HL-60 (cell line): ENCODE results near the gene DNAJB6.

ENCODE experiments used
- POLR2AphosphoS5 ChIP-seq: IDR thresholded peaks from 2 replicates; pipeline ENCODE4 v1.6.1; 2012; ENCODE audit warnings: low read depth
- TF ChIP-seq, protein P1 (sequence below): IDR thresholded peaks from one replicate; pipeline ENCODE4 v1.5.1; 2011; ENCODE audit warnings: low read length, control low read depth, inconsistent platforms; ENCODE audit not compliant: insufficient read depth

DNA sequence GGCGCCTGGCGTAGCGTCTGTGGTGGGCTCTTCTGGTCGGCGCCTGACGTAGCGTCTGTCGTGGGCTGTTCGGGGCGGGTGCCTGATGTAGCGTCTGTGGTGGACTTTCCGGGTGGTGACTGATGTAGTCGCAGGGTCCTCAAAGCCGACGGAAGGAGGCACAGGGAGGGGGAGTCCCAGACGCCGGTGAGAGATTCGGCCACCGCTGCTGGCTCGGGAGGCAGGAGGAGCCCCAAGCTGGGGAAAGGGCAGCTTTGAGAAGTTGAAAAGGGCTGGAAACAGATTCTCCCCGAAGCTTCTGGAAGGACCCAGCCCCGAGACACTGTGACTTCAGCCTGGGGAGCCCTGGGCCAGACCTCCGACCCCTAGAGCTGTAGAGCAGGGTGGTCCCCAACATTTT, 105.7 kb downstream of the DNAJB6 start:
- TF ChIP-seq, protein P1, sequence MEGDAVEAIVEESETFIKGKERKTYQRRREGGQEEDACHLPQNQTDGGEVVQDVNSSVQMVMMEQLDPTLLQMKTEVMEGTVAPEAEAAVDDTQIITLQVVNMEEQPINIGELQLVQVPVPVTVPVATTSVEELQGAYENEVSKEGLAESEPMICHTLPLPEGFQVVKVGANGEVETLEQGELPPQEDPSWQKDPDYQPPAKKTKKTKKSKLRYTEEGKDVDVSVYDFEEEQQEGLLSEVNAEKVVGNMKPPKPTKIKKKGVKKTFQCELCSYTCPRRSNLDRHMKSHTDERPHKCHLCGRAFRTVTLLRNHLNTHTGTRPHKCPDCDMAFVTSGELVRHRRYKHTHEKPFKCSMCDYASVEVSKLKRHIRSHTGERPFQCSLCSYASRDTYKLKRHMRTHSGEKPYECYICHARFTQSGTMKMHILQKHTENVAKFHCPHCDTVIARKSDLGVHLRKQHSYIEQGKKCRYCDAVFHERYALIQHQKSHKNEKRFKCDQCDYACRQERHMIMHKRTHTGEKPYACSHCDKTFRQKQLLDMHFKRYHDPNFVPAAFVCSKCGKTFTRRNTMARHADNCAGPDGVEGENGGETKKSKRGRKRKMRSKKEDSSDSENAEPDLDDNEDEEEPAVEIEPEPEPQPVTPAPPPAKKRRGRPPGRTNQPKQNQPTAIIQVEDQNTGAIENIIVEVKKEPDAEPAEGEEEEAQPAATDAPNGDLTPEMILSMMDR = no peak
- no peak for TF ChIP-seq POLR2AphosphoS5
